Osteocyte (in vitro differentiated cells): ENCODE data around the gene CCDC148. TPM values are rescaled to one million over a fixed set of nuclear protein-coding genes. Genes with fewer than 3 reads are reported as not detected.

Experiments used
- DNase-seq: peaks from one replicate; pipeline ENCODE4 v3.0.0; 2021; ENCODE audit warnings: mixed read lengths; ENCODE audit not compliant: unreplicated experiment; ENCODE audit errors: extremely low spot score
- H3K27ac Mint-ChIP-seq: one replicate; pipeline ENCODE4 v1.8.0; 2021; ENCODE audit warnings: mild to moderate bottlenecking, mixed read lengths; ENCODE audit not compliant: unreplicated experiment
- H3K27me3 Mint-ChIP-seq: one replicate; pipeline ENCODE4 v1.8.0; 2021; ENCODE audit warnings: mixed read lengths; ENCODE audit not compliant: unreplicated experiment
- H3K36me3 Mint-ChIP-seq: one replicate; pipeline ENCODE4 v1.8.0; 2021; ENCODE audit warnings: mixed read lengths; ENCODE audit not compliant: unreplicated experiment
- H3K4me1 Mint-ChIP-seq: one replicate; pipeline ENCODE4 v1.8.0; 2021; ENCODE audit warnings: mixed read lengths; ENCODE audit not compliant: unreplicated experiment
- H3K4me3 Mint-ChIP-seq: one replicate; pipeline ENCODE4 v1.8.0; 2021; ENCODE audit warnings: mild to moderate bottlenecking, moderate library complexity, mixed read lengths; ENCODE audit not compliant: unreplicated experiment
- H3K9me3 Mint-ChIP-seq: one replicate; pipeline ENCODE4 v1.8.0; 2021; ENCODE audit warnings: mixed read lengths; ENCODE audit not compliant: unreplicated experiment
- CTCF ChIP-seq: fragments of 200-600 bp; sonication (generic); IDR thresholded peaks from 2 replicates; pipeline ENCODE4 v1.5.0; 2021; ENCODE audit warnings: antibody characterized with exemption, mild to moderate bottlenecking, moderate library complexity
- total RNA-seq: library from RNA; stranded (reverse); gene quantifications from 2 replicates; pipeline ENCODE4 v1.2.1, GENCODE V29; 2021

CCDC148 gene
- total RNA-seq, 1 donor from 2014 or later: 2.8 TPM

- peaks cover 80% of the 10 kb centered on the region for H3K4me1 Mint-ChIP-seq
- no peaks in the 10 kb centered on the region for H3K27me3 Mint-ChIP-seq
- no peak for TF ChIP-seq CTCF
- no peak overlapping the region for H3K4me3 Mint-ChIP-seq
- H3K9me3 Mint-ChIP-seq: no peaks in the 10 kb centered on the region
- peaks cover 11% of the 10 kb centered on the region for H3K36me3 Mint-ChIP-seq
- H3K27ac Mint-ChIP-seq: no peak overlapping the region
- no peak for DNase-seq
These were observed 40.4 kb upstream of the CCDC148 start for GRCh38 chr2:158496986-158497385.

GRCh38 chr2:158495175-158495574, 38.6 kb upstream of the CCDC148 start:
- Mint-ChIP-seq H3K36me3 (peaks cover 7% of the 10 kb centered on the region), H3K4me1 (peaks cover 72% of the 10 kb centered on the region), H3K27me3 (no peaks in the 10 kb centered on the region), H3K9me3 (no peaks in the 10 kb centered on the region), H3K27ac (peak overlapping the region; percentile 56), H3K4me3 (no peak overlapping the region)
- no peak for DNase-seq
- no peak for TF ChIP-seq CTCF

- Mint-ChIP-seq H3K27me3 (no peaks in the 10 kb centered on the region), H3K9me3 (no peaks in the 10 kb centered on the region), H3K4me3 (no peak overlapping the region), H3K27ac (no peak overlapping the region), H3K4me1 (peaks cover 71% of the 10 kb centered on the region), H3K36me3 (peaks cover 2% of the 10 kb centered on the region)
- no peak for TF ChIP-seq CTCF
- no peak for DNase-seq
These were observed 36.9 kb upstream of the CCDC148 start for GRCh38 chr2:158493458-158493857.

GRCh38 chr2:158491072-158491471, 34.5 kb upstream of the CCDC148 start:
- Mint-ChIP-seq H3K4me1 (peaks cover 76% of the 10 kb centered on the region), H3K4me3 (no peak overlapping the region), H3K27me3 (no peaks in the 10 kb centered on the region), H3K9me3 (no peaks in the 10 kb centered on the region), H3K27ac (no peak overlapping the region), H3K36me3 (peaks cover 1% of the 10 kb centered on the region)
- DNase-seq: no peak
- no peak for TF ChIP-seq CTCF

- peak overlapping the region; percentile 83 for H3K27ac Mint-ChIP-seq
These were observed 33.0 kb upstream of the CCDC148 start for GRCh38 chr2:158489366-158490112.

More at GRCh38 chr2:158489366-158490112, 33.0 kb upstream of the CCDC148 start:
- Mint-ChIP-seq H3K4me1 (peaks cover 74% of the 10 kb centered on the region), H3K4me3 (no peak overlapping the region), H3K9me3 (no peaks in the 10 kb centered on the region), H3K27me3 (no peaks in the 10 kb centered on the region), H3K36me3 (peaks cover 5% of the 10 kb centered on the region)
- TF ChIP-seq CTCF: no peak
- no peak for DNase-seq
